MG63 (cell line): Measurements from ENCODE around the gene ELOVL1. TPM values are rescaled to one million over a fixed set of nuclear protein-coding genes. Genes with fewer than 3 reads are reported as not detected.
A peak's percentile ranks its signal among the peaks of the same experiment; 100 is the strongest.

ENCODE experiments used
- DNase-seq: peaks from one replicate; pipeline ENCODE4 v3.0.0-alpha.2; 2020
- H3K27me3 ChIP-seq: fragments of 250-450 bp; sonication (Bioruptor Pico); 2 replicates; pipeline ENCODE4 v1.5.1; 2020; ENCODE audit warnings: mild to moderate bottlenecking, moderate library complexity
- H3K36me3 ChIP-seq: fragments of 250-450 bp; sonication (Bioruptor Pico); 2 replicates; pipeline ENCODE4 v1.5.1; 2020; ENCODE audit warnings: mild to moderate bottlenecking, moderate library complexity
- H3K4me3 ChIP-seq: fragments of 250-450 bp; sonication (Bioruptor Pico); 2 replicates; pipeline ENCODE4 v1.5.1; 2020; ENCODE audit warnings: mild to moderate bottlenecking, moderate library complexity
- H3K9me3 ChIP-seq: fragments of 250-450 bp; sonication (Bioruptor Pico); 2 replicates; pipeline ENCODE4 v1.5.1; 2020; ENCODE audit warnings: mild to moderate bottlenecking, moderate library complexity
- total RNA-seq: library from RNA; depleted of rRNA; stranded (reverse); fragments of >200 nt; shearing (Covaris generic); gene quantifications from 2 replicates; pipeline ENCODE4 v1.2.3, GENCODE V29; 2014; ENCODE audit warnings: low replicate concordance

The ELOVL1 gene
- total RNA-seq, 1 experiment from 2014 or later = 118 TPM

GRCh38 chr1:43348809-43349593, 18.8 kb downstream of the ELOVL1 start:
- Histone ChIP-seq H3K9me3 (no peaks in the 10 kb centered on the region), H3K27me3 (no peaks in the 10 kb centered on the region), H3K4me3 (peak overlapping the region; percentile 37), H3K36me3 (no peaks in the 10 kb centered on the region)
- DNase-seq = peak; percentile 46

- Histone ChIP-seq H3K36me3 (no peaks in the 10 kb centered on the region), H3K27me3 (no peaks in the 10 kb centered on the region), H3K4me3 (peak overlapping the region; percentile 37), H3K9me3 (no peaks in the 10 kb centered on the region)
- DNase-seq = no peak
These were observed 19.4 kb downstream of the ELOVL1 start for GRCh38 chr1:43348343-43348808.

GRCh38 chr1:43346636-43347035, 21.2 kb downstream of the ELOVL1 start:
- no peaks in the 10 kb centered on the region for H3K36me3 ChIP-seq
- no peak overlapping the region for H3K4me3 ChIP-seq

GRCh38 chr1:43345120-43345519, 22.7 kb downstream of the ELOVL1 start:
- DNase-seq = no peak
- Histone ChIP-seq H3K27me3 (no peaks in the 10 kb centered on the region), H3K9me3 (no peaks in the 10 kb centered on the region), H3K4me3 (no peak overlapping the region), H3K36me3 (no peaks in the 10 kb centered on the region)

More at GRCh38 chr1:43346636-43347035, 21.2 kb downstream of the ELOVL1 start:
- Histone ChIP-seq H3K9me3 (no peaks in the 10 kb centered on the region), H3K27me3 (no peaks in the 10 kb centered on the region)
- no peak for DNase-seq

- no peak overlapping the region for H3K4me3 ChIP-seq
- no peaks in the 10 kb centered on the region for H3K36me3 ChIP-seq
- no peak for DNase-seq
These were observed 23.5 kb downstream of the ELOVL1 start for GRCh38 chr1:43344267-43344850.

GRCh38 chr1:43340559-43340958, 27.3 kb downstream of the ELOVL1 start:
- no peak for DNase-seq
- Histone ChIP-seq H3K27me3 (no peaks in the 10 kb centered on the region), H3K9me3 (no peaks in the 10 kb centered on the region), H3K36me3 (no peaks in the 10 kb centered on the region), H3K4me3 (no peak overlapping the region)

More at GRCh38 chr1:43344267-43344850, 23.5 kb downstream of the ELOVL1 start:
- H3K27me3 ChIP-seq = no peaks in the 10 kb centered on the region
- no peaks in the 10 kb centered on the region for H3K9me3 ChIP-seq

- Histone ChIP-seq H3K4me3 (no peak overlapping the region), H3K36me3 (no peaks in the 10 kb centered on the region), H3K9me3 (no peaks in the 10 kb centered on the region), H3K27me3 (no peaks in the 10 kb centered on the region)
- DNase-seq = no peak
These were observed 28.1 kb downstream of the ELOVL1 start for GRCh38 chr1:43339584-43340232.

- no peaks in the 10 kb centered on the region for H3K9me3 ChIP-seq
- no peaks in the 10 kb centered on the region for H3K36me3 ChIP-seq
- H3K4me3 ChIP-seq = no peak overlapping the region
- no peak for DNase-seq
- no peaks in the 10 kb centered on the region for H3K27me3 ChIP-seq
These were observed 29.8 kb downstream of the ELOVL1 start for GRCh38 chr1:43338001-43338400.

GRCh38 chr1:43337588-43337987, 30.2 kb downstream of the ELOVL1 start, which contains the start of gene MPL:
MPL (plus strand) TSS chr1:43337818; CDS start chr1:43337849, 31 bp downstream.
- Histone ChIP-seq H3K27me3 (no peaks in the 10 kb centered on the region), H3K36me3 (no peaks in the 10 kb centered on the region), H3K9me3 (no peaks in the 10 kb centered on the region), H3K4me3 (no peak within 1 kb of the TSS)
- DNase-seq = no peak

GRCh38 chr1:43334453-43335205, 33.2 kb downstream of the ELOVL1 start:
- H3K9me3 ChIP-seq = no peaks in the 10 kb centered on the region

GRCh38 chr1:43331688-43332087, 36.1 kb downstream of the ELOVL1 start:
- no peaks in the 10 kb centered on the region for H3K27me3 ChIP-seq
- DNase-seq = no peak
- H3K36me3 ChIP-seq = no peaks in the 10 kb centered on the region
- H3K4me3 ChIP-seq = no peak overlapping the region
- no peaks in the 10 kb centered on the region for H3K9me3 ChIP-seq

More at GRCh38 chr1:43334453-43335205, 33.2 kb downstream of the ELOVL1 start:
- Histone ChIP-seq H3K27me3 (no peaks in the 10 kb centered on the region), H3K4me3 (no peak overlapping the region), H3K36me3 (no peaks in the 10 kb centered on the region)
- no peak for DNase-seq

GRCh38 chr1:43329995-43330751, 37.6 kb downstream of the ELOVL1 start:
- DNase-seq = peak; percentile 81
- no peaks in the 10 kb centered on the region for H3K36me3 ChIP-seq
- H3K27me3 ChIP-seq = no peaks in the 10 kb centered on the region
- no peak overlapping the region for H3K4me3 ChIP-seq
- 0 out of 2 replicates have a peak, but pooled peaks cover 3% of the 10 kb centered on the region for H3K9me3 ChIP-seq

- DNase-seq = no peak
- Histone ChIP-seq H3K9me3 (0 out of 2 replicates have a peak, but pooled peaks cover 3% of the 10 kb centered on the region), H3K36me3 (no peaks in the 10 kb centered on the region), H3K4me3 (no peak overlapping the region), H3K27me3 (no peaks in the 10 kb centered on the region)
These were observed 40.1 kb downstream of the ELOVL1 start for GRCh38 chr1:43327549-43328292.

- Histone ChIP-seq H3K27me3 (no peaks in the 10 kb centered on the region), H3K36me3 (no peaks in the 10 kb centered on the region), H3K9me3 (0 out of 2 replicates have a peak, but pooled peaks cover 3% of the 10 kb centered on the region), H3K4me3 (no peak overlapping the region)
- DNase-seq = no peak
These were observed 42.4 kb downstream of the ELOVL1 start for GRCh38 chr1:43325381-43325780.

- H3K9me3 ChIP-seq = 0 out of 2 replicates have a peak, but pooled peaks cover 3% of the 10 kb centered on the region
- no peaks in the 10 kb centered on the region for H3K36me3 ChIP-seq
- no peak overlapping the region for H3K4me3 ChIP-seq
- no peak for DNase-seq
- no peaks in the 10 kb centered on the region for H3K27me3 ChIP-seq
These were observed 43.0 kb downstream of the ELOVL1 start for GRCh38 chr1:43324810-43325209.
